GM06990 (cell line): Measurements from ENCODE around the gene NLRC5.

Experiments
- DNase-seq: peaks from one replicate; pipeline ENCODE4 v3.0.0-alpha.2; 2011; ENCODE audit not compliant: insufficient read length; ENCODE audit errors: extremely low read depth
- H3K27me3 ChIP-seq: replicated peaks from 2 replicates; pipeline ENCODE4 v1.6.0; 2011; ENCODE audit warnings: low read length; ENCODE audit not compliant: control insufficient read depth, insufficient read depth
- H3K36me3 ChIP-seq: 2 replicates; pipeline ENCODE4 v1.5.1; 2011; ENCODE audit warnings: low read length; ENCODE audit not compliant: control insufficient read depth, insufficient read depth
- H3K4me3 ChIP-seq: replicated peaks from 2 replicates; pipeline ENCODE4 v1.5.1; 2011; ENCODE audit warnings: low read depth, mild to moderate bottlenecking, control low read depth, low read length
- TF ChIP-seq, protein P1 (sequence below): IDR thresholded peaks from 2 replicates; pipeline ENCODE4 v1.5.1; 2011; ENCODE audit warnings: low read length, control low read depth, mild to moderate bottlenecking, inconsistent platforms; ENCODE audit not compliant: insufficient read depth, poor library complexity, severe bottlenecking

NLRC5 gene

DNA sequence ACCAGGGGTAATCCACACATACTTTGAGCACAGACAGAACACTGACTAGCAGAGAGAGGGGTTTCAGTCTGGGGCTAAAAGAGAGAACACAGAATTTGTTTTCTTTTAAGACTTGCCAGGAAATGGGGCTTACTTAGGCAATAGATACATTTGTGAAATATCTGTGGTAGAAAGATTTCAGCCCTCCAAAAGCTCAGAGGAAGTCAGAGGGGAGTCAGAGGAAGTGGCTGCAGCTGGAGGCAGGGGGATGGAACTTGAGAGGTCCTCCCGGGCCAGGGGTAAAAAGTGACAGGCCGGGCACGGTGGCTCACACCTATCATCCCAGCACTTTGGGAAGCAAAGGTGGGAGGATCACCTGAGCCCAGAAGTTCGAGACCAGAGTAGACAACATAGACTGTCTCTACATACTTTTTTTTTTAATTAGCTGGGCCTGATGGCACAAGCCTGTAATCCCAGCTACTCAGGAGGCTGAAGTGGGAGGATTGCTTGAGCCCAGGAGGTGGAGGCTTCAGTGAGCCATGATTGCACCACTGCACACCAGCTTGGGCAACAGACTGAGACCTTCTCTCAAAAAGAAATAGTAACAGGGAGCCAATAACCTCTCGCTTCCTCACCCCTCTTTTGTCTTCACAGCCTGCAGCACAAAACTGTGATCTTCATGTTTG is 49.9 kb downstream of the NLRC5 start:
- no peak overlapping the region for H3K4me3 ChIP-seq
- H3K36me3 ChIP-seq, result peaks cover 26% of the 10 kb centered on the region
- H3K27me3 ChIP-seq, result no peaks in the 10 kb centered on the region
- TF ChIP-seq, protein P1, sequence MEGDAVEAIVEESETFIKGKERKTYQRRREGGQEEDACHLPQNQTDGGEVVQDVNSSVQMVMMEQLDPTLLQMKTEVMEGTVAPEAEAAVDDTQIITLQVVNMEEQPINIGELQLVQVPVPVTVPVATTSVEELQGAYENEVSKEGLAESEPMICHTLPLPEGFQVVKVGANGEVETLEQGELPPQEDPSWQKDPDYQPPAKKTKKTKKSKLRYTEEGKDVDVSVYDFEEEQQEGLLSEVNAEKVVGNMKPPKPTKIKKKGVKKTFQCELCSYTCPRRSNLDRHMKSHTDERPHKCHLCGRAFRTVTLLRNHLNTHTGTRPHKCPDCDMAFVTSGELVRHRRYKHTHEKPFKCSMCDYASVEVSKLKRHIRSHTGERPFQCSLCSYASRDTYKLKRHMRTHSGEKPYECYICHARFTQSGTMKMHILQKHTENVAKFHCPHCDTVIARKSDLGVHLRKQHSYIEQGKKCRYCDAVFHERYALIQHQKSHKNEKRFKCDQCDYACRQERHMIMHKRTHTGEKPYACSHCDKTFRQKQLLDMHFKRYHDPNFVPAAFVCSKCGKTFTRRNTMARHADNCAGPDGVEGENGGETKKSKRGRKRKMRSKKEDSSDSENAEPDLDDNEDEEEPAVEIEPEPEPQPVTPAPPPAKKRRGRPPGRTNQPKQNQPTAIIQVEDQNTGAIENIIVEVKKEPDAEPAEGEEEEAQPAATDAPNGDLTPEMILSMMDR, result no peak
- DNase-seq, result peak; percentile 59

DNA sequence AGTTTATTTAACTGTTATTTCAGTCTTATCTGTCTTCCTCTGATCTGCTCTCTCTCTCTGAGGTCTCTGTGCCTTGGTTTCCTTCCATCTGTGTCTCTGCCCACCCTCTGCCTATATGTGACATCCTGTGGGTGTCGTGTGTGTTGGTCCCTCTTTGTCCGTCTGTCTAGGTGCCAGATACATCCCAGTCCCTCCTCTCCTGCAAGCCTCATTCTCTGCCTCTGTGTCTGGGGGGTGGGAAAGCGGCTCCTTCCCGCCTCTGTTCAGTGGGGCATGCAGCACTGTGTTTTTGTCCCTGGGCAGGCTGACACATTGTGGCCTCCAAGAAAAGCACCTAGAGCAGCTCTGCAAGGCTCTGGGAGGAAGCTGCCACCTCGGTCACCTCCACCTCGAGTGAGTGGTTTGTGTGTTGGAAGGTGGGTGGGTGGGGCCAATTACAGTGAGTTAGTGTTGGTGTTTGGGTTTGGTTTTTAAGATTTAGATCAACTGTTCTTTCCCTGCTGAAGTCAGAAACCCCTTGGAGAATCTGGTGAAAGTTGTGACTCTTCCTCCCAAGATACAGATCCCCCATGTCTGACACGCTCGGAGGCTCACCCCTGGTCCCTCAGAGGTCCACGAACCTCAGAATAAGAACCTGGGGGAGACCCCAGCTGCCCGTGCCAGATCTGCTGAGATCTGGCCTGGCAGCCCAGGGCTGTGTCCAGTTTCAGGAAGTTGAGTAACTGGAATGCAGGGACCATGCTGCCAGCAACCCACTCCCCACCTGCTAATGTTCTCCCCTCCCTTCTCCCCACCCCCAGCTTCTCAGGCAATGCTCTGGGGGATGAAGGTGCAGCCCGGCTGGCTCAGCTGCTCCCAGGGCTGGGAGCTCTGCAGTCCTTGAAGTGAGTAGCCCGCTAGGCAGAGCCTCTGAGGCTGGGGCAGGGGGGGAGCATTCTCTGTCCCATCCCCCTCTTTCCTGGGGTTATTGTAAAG is 52.1 kb downstream of the NLRC5 start:
- Histone ChIP-seq H3K27me3 (no peaks in the 10 kb centered on the region), H3K36me3 (peaks cover 17% of the 10 kb centered on the region), H3K4me3 (peak overlapping the region; percentile 25)
- DNase-seq, result peak; percentile 75
- TF ChIP-seq, protein P1, result no peak

DNA sequence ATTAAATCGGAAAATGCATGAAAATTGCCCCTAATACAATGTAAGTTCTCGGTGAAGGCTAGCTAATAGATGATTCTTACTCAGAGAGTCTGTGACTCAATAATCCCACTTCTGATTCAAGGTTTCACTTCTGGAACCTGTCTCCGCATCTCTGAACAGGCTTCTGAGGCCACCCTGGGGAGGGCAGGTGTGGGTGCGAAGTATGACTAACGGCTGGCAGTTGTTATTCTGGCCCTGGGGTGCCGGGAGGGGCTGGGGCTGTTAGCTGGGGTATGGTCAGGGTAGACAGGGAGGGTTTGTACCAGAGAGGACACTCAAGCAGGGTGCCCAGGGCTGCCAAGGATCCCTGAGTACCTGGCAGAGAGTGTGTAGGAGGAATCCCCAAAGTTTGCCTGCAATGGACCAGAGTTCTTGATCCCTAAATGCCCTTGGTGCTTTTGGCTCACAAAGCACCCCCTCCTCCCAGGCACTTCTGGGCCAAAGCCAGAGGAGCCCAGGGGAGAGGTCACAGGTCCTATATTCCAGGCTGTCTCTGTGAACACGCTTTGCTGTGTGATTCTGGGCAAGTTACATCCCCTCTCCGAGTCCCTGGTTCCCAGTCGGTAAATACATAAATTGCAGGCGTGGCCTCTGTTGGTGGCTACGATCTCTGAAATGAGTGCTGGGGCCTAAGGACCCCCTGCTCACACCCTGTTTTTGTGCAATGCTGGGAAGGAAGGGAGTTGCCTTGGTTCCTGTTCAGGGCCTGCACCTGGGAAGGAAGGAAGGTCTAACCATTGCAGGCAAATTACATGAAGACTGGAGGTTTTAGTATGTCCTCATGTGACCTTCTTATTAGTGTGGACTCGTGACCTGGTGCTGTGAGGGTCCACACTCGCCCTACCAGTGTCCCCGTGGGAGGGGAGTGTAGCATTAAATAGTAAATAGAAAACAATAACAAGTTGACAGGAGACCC is 53.1 kb downstream of the NLRC5 start:
- peak; percentile 74 for DNase-seq
- TF ChIP-seq, protein P1, result peak; percentile 5
- Histone ChIP-seq H3K4me3 (peak overlapping the region; percentile 25), H3K27me3 (no peaks in the 10 kb centered on the region), H3K36me3 (peaks cover 14% of the 10 kb centered on the region)

DNA sequence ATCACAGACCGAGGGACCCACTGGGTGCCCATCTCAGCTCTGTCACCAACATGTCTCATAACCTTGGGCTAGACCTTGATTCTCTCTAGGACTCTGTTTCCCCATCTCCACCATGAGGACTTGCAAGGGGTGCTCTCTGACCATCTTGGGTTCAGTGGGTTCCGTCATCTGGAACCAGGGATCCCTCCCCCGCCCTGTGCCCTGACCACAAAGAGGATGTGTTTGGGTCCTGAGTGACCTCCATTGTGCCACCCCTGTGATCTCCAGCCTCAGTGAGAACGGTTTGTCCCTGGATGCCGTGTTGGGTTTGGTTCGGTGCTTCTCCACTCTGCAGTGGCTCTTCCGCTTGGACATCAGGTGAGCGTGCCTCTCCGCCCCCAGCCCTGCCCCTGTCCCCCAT is 53.9 kb downstream of the NLRC5 start:
- DNase-seq, result no peak
- peaks cover 12% of the 10 kb centered on the region for H3K36me3 ChIP-seq

More for the DNA sequence above, 53.9 kb downstream of the NLRC5 start:
- no peaks in the 10 kb centered on the region for H3K27me3 ChIP-seq
- TF ChIP-seq, protein P1, result no peak
- H3K4me3 ChIP-seq, result no peak overlapping the region
